ENCODE data around the gene TBC1D22A.

GRCh38 chr22:47160781-47161520 is 398.5 kb downstream of the TBC1D22A start:
- TF ChIP-seq, protein P1, sequence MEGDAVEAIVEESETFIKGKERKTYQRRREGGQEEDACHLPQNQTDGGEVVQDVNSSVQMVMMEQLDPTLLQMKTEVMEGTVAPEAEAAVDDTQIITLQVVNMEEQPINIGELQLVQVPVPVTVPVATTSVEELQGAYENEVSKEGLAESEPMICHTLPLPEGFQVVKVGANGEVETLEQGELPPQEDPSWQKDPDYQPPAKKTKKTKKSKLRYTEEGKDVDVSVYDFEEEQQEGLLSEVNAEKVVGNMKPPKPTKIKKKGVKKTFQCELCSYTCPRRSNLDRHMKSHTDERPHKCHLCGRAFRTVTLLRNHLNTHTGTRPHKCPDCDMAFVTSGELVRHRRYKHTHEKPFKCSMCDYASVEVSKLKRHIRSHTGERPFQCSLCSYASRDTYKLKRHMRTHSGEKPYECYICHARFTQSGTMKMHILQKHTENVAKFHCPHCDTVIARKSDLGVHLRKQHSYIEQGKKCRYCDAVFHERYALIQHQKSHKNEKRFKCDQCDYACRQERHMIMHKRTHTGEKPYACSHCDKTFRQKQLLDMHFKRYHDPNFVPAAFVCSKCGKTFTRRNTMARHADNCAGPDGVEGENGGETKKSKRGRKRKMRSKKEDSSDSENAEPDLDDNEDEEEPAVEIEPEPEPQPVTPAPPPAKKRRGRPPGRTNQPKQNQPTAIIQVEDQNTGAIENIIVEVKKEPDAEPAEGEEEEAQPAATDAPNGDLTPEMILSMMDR (IDR thresholded peaks at IDR 0.05; ENCODE audit: low read length) = no peak
- no peak for TF ChIP-seq EZH2 (optimal IDR thresholded peaks at IDR 0.05; ENCODE audit: low read depth, low read length)
